BE2C (cell line): ENCODE data around the gene TPCN1.

Experiments
- DNase-seq: peaks from one replicate; pipeline ENCODE4 v3.0.0-alpha.2; 2020
- H3K27me3 ChIP-seq: fragments of 250-450 bp; sonication (Bioruptor Pico); 2 replicates; pipeline ENCODE4 v1.5.1; 2020; ENCODE audit warnings: mild to moderate bottlenecking
- H3K36me3 ChIP-seq: fragments of 250-450 bp; sonication (Bioruptor Pico); 2 replicates; pipeline ENCODE4 v1.5.1; 2020; ENCODE audit warnings: mild to moderate bottlenecking
- H3K4me1 ChIP-seq: fragments of 250-450 bp; sonication (Bioruptor Pico); 2 replicates; pipeline ENCODE4 v1.5.1; 2020
- H3K4me3 ChIP-seq: 2 replicates; pipeline ENCODE4 v1.5.1; 2011; ENCODE audit warnings: low read depth, low read length
- H3K9me3 ChIP-seq: fragments of 250-450 bp; sonication (Bioruptor Pico); 2 replicates; pipeline ENCODE4 v1.5.1; 2020
- TF ChIP-seq, protein P1 (sequence below): IDR thresholded peaks from 2 replicates; pipeline ENCODE4 v1.5.1; 2012; ENCODE audit warnings: mild to moderate bottlenecking, low read depth, low read length

Gene TPCN1

DNA sequence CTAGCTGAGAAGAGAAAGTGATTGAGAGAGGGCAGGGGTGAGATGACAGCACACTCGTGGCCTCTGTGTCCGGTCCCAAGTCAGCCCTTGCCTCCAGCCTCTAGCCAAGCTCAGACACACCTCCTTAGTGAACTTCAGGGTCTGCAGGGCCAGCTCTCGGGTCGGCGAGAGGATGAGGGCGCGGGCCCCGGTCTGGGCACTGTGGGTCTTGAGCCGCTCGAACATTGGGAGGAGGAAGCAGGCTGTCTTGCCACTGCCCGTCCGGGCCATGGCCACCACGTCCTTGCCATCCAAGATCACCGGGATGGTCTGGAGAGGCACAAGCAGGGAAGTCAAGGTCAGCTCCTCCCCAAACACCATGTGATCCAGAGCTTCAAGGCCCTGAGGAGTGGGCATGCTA is 42.2 kb upstream of the TPCN1 start:
- Histone ChIP-seq H3K36me3 (peaks cover 64% of the 10 kb centered on the region), H3K9me3 (no peaks in the 10 kb centered on the region), H3K27me3 (no peaks in the 10 kb centered on the region), H3K4me1 (no peaks in the 10 kb centered on the region), H3K4me3 (no peak overlapping the region)
- TF ChIP-seq, protein P1, sequence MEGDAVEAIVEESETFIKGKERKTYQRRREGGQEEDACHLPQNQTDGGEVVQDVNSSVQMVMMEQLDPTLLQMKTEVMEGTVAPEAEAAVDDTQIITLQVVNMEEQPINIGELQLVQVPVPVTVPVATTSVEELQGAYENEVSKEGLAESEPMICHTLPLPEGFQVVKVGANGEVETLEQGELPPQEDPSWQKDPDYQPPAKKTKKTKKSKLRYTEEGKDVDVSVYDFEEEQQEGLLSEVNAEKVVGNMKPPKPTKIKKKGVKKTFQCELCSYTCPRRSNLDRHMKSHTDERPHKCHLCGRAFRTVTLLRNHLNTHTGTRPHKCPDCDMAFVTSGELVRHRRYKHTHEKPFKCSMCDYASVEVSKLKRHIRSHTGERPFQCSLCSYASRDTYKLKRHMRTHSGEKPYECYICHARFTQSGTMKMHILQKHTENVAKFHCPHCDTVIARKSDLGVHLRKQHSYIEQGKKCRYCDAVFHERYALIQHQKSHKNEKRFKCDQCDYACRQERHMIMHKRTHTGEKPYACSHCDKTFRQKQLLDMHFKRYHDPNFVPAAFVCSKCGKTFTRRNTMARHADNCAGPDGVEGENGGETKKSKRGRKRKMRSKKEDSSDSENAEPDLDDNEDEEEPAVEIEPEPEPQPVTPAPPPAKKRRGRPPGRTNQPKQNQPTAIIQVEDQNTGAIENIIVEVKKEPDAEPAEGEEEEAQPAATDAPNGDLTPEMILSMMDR = no peak
- DNase-seq = no peak

DNA sequence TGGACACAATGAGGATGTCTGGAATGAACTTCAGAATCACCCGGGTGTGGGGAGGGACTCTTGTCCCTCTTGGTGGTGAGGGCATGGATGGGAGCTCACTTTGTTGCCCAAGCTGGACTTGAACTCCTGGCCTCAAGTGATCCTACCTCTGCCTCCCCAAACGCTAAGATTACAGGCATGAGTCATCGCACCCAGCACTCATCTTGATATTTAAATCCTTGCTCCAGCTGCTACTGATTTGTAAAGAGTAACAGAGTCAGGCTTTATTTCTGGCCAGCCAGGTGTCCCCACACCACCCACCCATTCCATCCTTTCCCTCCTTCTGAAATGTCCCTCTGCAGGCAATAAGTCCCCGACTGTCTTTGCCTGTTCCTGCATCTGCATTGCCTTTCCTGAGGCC is 40.9 kb upstream of the TPCN1 start:
- H3K9me3 ChIP-seq = no peaks in the 10 kb centered on the region
- H3K27me3 ChIP-seq = no peaks in the 10 kb centered on the region
- TF ChIP-seq, protein P1 = no peak
- H3K4me1 ChIP-seq = no peaks in the 10 kb centered on the region
- no peak overlapping the region for H3K4me3 ChIP-seq
- H3K36me3 ChIP-seq = peaks cover 56% of the 10 kb centered on the region
- DNase-seq = no peak

DNA sequence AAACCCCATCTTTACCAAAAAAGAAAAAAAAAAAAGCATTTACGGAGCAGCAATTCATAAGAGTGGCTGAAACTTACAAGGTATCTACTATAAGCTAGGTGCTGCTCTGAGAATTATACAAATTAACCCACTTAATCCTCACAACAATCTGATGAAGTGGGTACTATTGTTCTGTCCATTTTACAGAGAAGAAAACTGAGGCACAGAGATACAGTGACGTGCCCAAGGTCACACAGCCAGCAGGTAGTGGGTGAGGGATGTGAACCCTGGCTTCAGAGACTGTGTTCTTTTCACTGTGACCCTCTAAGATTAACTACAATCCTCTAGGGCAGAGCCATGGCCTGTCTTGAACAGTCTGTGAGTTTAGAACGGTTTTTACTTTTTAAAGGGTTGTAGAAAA is 39.3 kb upstream of the TPCN1 start:
- no peaks in the 10 kb centered on the region for H3K9me3 ChIP-seq
- TF ChIP-seq, protein P1 = no peak
- no peak for DNase-seq
- H3K36me3 ChIP-seq = peaks cover 50% of the 10 kb centered on the region
- H3K4me1 ChIP-seq = peaks cover 4% of the 10 kb centered on the region; the same call in 1 of the 2 replicates
- H3K4me3 ChIP-seq = no peak overlapping the region
- H3K27me3 ChIP-seq = no peaks in the 10 kb centered on the region

DNA sequence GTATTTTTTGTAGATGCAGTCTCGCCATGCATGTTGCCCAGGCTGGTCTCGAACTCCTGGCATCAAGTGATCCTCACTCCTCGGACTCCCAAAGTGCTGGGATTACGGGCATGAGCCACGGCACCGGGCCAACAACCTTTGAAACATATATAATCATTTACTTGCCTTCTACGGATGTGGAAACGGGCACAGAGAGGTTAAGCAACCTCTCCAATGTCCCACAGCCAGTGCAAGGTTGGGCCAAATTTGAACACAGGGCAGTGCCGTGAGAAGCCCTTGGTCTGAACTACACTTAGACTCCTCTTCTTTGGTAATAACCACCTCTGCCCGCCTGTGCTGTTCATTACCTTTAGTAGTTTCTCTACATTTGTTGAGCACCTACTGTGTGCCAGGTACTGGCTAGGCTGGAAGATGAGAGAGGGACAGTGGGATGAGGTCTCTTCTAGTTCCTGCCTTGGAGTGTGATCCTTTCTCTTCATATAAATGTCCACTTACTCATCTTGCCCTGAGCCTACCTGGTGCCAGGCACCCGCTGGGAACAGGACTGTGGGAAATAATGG is 38.2 kb upstream of the TPCN1 start:
- Histone ChIP-seq H3K4me3 (no peak overlapping the region), H3K4me1 (peaks cover 5% of the 10 kb centered on the region; the same call in 1 of the 2 replicates), H3K27me3 (no peaks in the 10 kb centered on the region), H3K36me3 (peaks cover 42% of the 10 kb centered on the region), H3K9me3 (no peaks in the 10 kb centered on the region)
- DNase-seq = no peak
- TF ChIP-seq, protein P1 = no peak

DNA sequence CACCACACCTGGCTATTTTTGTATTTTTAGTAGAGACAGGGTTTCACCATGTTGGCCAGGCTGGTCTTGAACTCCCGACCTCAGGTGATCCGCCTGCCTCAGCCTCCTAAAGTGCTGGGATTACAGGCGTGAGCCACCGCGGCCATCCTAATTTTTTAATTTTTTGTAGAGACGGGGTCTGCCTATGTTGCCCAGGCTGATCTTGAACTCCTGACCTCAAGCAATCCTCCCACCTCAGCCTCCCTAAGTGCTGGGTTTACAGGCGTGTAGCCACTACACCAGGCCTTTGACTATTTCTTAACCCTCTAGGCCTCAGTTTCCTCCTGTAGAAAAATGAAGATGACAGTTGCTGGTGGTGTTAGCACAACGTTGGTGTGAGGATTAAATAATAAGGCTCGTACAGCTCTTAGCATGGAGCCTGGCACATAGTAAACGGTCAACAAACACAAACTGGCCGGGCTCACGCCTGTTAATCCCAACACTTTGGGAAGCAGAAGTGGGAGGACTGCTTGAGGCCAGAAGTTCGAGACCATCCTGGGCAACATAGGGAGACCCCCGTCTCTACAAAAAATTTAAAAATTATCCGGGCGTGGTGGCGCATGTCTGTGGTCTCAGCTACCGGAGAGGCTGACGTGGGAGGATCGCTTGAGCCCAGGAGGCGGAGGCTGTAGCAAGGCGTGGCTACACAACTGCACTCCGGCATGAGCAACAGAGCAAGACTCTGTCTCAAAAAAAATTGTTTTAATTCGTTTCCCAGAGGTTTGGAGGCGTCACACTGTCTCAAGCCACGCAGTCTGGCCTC is 37.0 kb upstream of the TPCN1 start:
- TF ChIP-seq, protein P1 = no peak
- DNase-seq = no peak

DNA sequence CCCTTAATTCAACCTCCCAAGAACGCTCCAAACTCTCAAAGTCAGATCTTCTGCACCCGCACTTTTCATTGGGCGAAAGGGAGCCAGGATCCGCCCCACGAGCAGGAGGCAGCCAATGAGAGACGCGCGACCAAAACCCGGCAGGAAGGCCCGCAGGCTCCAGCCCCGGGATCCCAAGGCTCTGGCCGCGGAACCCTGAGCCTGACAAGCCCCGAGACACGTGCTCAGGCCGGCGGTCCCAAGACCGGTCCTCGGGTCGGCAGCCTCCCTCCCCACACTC is 36.4 kb upstream of the TPCN1 start:
- peak; percentile 91 for DNase-seq
- TF ChIP-seq, protein P1 = no peak
- H3K9me3 ChIP-seq = no peaks in the 10 kb centered on the region

More for the DNA sequence above, 37.0 kb upstream of the TPCN1 start:
- Histone ChIP-seq H3K4me1 (peaks cover 5% of the 10 kb centered on the region; the same call in 1 of the 2 replicates), H3K36me3 (peaks cover 33% of the 10 kb centered on the region), H3K4me3 (peak overlapping the region; percentile 91), H3K9me3 (no peaks in the 10 kb centered on the region), H3K27me3 (no peaks in the 10 kb centered on the region)

More for the DNA sequence above, 36.4 kb upstream of the TPCN1 start:
- peak overlapping the region; percentile 91 for H3K4me3 ChIP-seq
- H3K27me3 ChIP-seq = no peaks in the 10 kb centered on the region
- peaks cover 27% of the 10 kb centered on the region for H3K36me3 ChIP-seq
- peaks cover 5% of the 10 kb centered on the region; the same call in 1 of the 2 replicates for H3K4me1 ChIP-seq
